H1 (cell line): ENCODE data around the gene GNG4. TPM values are rescaled to one million over a fixed set of nuclear protein-coding genes. Genes with fewer than 3 reads are reported as not detected.
A peak's percentile ranks its signal among the peaks of the same experiment; 100 is the strongest.

ENCODE experiments used
- BACH1 ChIP-seq: IDR thresholded peaks from 2 replicates; pipeline ENCODE4 v1.6.1; 2012; ENCODE audit warnings: low read length, improper control_type of control experiment
- BCL11A ChIP-seq, 2 experiments: IDR thresholded peaks; one replicate each; pipeline ENCODE4 v1.6.1; 2011; ENCODE audit warnings: low read depth in 2 of 2, low read length in 2 of 2, mild to moderate bottlenecking in 2 of 2
- BRCA1 ChIP-seq: IDR thresholded peaks from 2 replicates; pipeline ENCODE4 v1.6.1; 2012; ENCODE audit warnings: low read depth, low read length, improper control_type of control experiment
- CBX5 ChIP-seq: fragments of 300-800, 300-1000 bp; sonication (generic); IDR thresholded peaks from 2 replicates; pipeline ENCODE4 v1.7.1; 2016; ENCODE audit warnings: antibody characterized with exemption, low read length, low read depth
- CEBPB ChIP-seq: IDR thresholded peaks from 2 replicates; pipeline ENCODE4 v1.6.1; 2012; ENCODE audit warnings: low read depth, low read length
- CHD1 ChIP-seq: IDR thresholded peaks from 2 replicates; pipeline ENCODE4 v1.6.1; 2012; ENCODE audit warnings: low read depth, low read length, improper control_type of control experiment
- CHD2 ChIP-seq: IDR thresholded peaks from 2 replicates; pipeline ENCODE4 v1.6.1; 2012; ENCODE audit warnings: low read length, improper control_type of control experiment
- CTBP2 ChIP-seq: IDR thresholded peaks from 2 replicates; pipeline ENCODE4 v1.7.0; 2011; ENCODE audit warnings: borderline replicate concordance, mild to moderate bottlenecking, moderate library complexity, mixed read lengths, low read length; ENCODE audit not compliant: insufficient read depth, insufficient read length
- EGR1 ChIP-seq: IDR thresholded peaks from 2 replicates; pipeline ENCODE4 v1.6.1; 2011; ENCODE audit warnings: low read depth, low read length, borderline replicate concordance
- HDAC6 ChIP-seq: IDR thresholded peaks from one replicate; pipeline ENCODE4 v1.7.1; 2012; ENCODE audit warnings: low read depth, mild to moderate bottlenecking, inconsistent platforms, low read length, moderate library complexity
- JUND ChIP-seq: IDR thresholded peaks from 2 replicates; pipeline ENCODE4 v1.6.1; 2011; ENCODE audit warnings: mild to moderate bottlenecking, improper control_type of control experiment, low read length
- KDM1A ChIP-seq: fragments of 200-600, 300-600 bp; sonication (generic); IDR thresholded peaks from 2 replicates; pipeline ENCODE4 v1.7.1; 2016; ENCODE audit warnings: mild to moderate bottlenecking, low read length, borderline replicate concordance
- NANOG ChIP-seq: IDR thresholded peaks from 2 replicates; pipeline ENCODE4 v1.6.1; 2011; ENCODE audit warnings: low read length, low read depth, mild to moderate bottlenecking, inconsistent platforms; ENCODE audit not compliant: insufficient read depth, poor library complexity, severe bottlenecking
- RNF2 ChIP-seq: fragments of 200-900, 300-1000 bp; sonication (generic); IDR thresholded peaks from 2 replicates; pipeline ENCODE4 v1.7.1; 2016; ENCODE audit warnings: borderline replicate concordance, low read depth, mild to moderate bottlenecking, antibody characterized with exemption, low read length; ENCODE audit not compliant: poor library complexity, severe bottlenecking; ENCODE audit errors: missing control alignments
- RXRA ChIP-seq: IDR thresholded peaks from 2 replicates; pipeline ENCODE4 v1.6.1; 2011; ENCODE audit warnings: low read depth, mild to moderate bottlenecking, low read length, moderate library complexity; ENCODE audit not compliant: insufficient read depth
- SIRT6 ChIP-seq: IDR thresholded peaks from one replicate; pipeline ENCODE4 v1.7.1; 2012; ENCODE audit warnings: low read length, inconsistent platforms
- SP1 ChIP-seq: IDR thresholded peaks from 2 replicates; pipeline ENCODE4 v1.6.1; 2011; ENCODE audit warnings: low read depth, low read length
- SP4 ChIP-seq: IDR thresholded peaks from 2 replicates; pipeline ENCODE4 v1.6.1; 2012; ENCODE audit warnings: low read length, inconsistent platforms
- TAF1 ChIP-seq: IDR thresholded peaks from 2 replicates; pipeline ENCODE4 v1.6.1; 2011; ENCODE audit warnings: mild to moderate bottlenecking, low read depth, low read length
- TBP ChIP-seq: IDR thresholded peaks from 2 replicates; pipeline ENCODE4 v1.6.1; 2011; ENCODE audit warnings: low read depth, low read length, improper control_type of control experiment
- TEAD4 ChIP-seq: IDR thresholded peaks from 2 replicates; pipeline ENCODE4 v1.6.1; 2012; ENCODE audit warnings: low read depth, low read length, inconsistent platforms, mixed read lengths
- polyA plus RNA-seq, 7 experiments: library from polyadenylated mRNA; depleted of rRNA in 3 of 7; stranded (reverse) in 5 of 7; unstranded in 2 of 7; fragments of >200 nt in 5 of 7; fragments of 200-250 nt in 2 of 7; gene quantifications; 1 replicate in 5 of 7; 2 replicates in 1 of 7; 4 replicates in 1 of 7; pipeline versions ENCODE4 v1.2.1 to v1.2.3, GENCODE V29; 2011 to 2013; ENCODE audit warnings: missing spikeins in 2 of 7, mixed read lengths in 2 of 7
- total RNA-seq: library from RNA; stranded (reverse); fragmentation: NEBNext Ultra II Directional; extraction: Animal tissue kit (Norgen Biotek cat#: 25700); gene quantifications from 2 replicates; pipeline ENCODE4 v1.2.1, GENCODE V29; 2021
- TF ChIP-seq, protein P1 (sequence below), 3 experiments: IDR thresholded peaks; 1 replicate in 2 of 3; 2 replicates in 1 of 3; pipeline versions ENCODE4 v1.5.1 to v1.6.1; 2011; ENCODE audit warnings: low read length in 3 of 3, mild to moderate bottlenecking in 3 of 3, inconsistent platforms in 2 of 3, low read depth in 1 of 3, moderate library complexity in 1 of 3; ENCODE audit not compliant: insufficient read depth in 1 of 3; ENCODE audit errors: control extremely low read depth in 1 of 3
- TF ChIP-seq, protein P2 (sequence below): IDR thresholded peaks from 2 replicates; pipeline ENCODE4 v1.6.1; 2011; ENCODE audit warnings: low read length, improper control_type of control experiment

Gene GNG4
- total and polyA plus RNA-seq, 2 of the 8 experiments (the other 6 are each of a cell fraction or from before 2014, with no cell fraction given), result 95.5 to 96.8 TPM

DNA sequence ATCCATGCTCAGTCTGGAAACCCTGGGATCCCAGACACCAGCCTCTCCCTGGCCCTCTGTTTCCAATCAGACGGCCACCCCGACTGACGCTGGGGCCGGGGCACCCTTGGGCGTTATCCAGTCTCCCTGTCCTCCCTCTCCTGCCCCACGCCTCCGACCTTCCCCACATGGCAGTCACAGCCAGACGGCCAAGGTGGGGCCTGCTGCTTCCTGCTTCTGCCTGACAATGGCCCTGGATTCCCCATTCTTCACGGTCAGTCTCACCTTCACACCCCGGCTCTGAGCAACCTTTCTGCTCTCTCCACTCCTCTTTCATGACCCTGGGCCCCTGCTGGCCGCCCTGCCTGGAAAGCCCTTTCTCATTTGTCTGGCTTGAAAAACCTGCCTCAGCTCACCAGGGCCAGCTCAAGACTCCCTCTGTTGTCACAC, 6.6 kb downstream of the GNG4 start (continued):
- TF ChIP-seq, protein P1, sequence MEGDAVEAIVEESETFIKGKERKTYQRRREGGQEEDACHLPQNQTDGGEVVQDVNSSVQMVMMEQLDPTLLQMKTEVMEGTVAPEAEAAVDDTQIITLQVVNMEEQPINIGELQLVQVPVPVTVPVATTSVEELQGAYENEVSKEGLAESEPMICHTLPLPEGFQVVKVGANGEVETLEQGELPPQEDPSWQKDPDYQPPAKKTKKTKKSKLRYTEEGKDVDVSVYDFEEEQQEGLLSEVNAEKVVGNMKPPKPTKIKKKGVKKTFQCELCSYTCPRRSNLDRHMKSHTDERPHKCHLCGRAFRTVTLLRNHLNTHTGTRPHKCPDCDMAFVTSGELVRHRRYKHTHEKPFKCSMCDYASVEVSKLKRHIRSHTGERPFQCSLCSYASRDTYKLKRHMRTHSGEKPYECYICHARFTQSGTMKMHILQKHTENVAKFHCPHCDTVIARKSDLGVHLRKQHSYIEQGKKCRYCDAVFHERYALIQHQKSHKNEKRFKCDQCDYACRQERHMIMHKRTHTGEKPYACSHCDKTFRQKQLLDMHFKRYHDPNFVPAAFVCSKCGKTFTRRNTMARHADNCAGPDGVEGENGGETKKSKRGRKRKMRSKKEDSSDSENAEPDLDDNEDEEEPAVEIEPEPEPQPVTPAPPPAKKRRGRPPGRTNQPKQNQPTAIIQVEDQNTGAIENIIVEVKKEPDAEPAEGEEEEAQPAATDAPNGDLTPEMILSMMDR (IDR thresholded peaks at IDR 0.05; ENCODE audit: control extremely low read depth in 1 of 3, insufficient read depth in 1 of 3, low read depth in 1 of 3, low read length in 3 of 3), result no peak
- TF ChIP-seq JUND, result no peak
- no peak for TF ChIP-seq NANOG
- no peak for TF ChIP-seq CBX5
- no peak for TF ChIP-seq KDM1A
- no peak for TF ChIP-seq HDAC6
- TF ChIP-seq CEBPB, result no peak
- TF ChIP-seq SIRT6, result no peak
- peak; percentile 44; the same call in 1 of the 2 replicates for TF ChIP-seq TAF1
- no peak for TF ChIP-seq SP4
- no peak for TF ChIP-seq CHD1
- no peak for TF ChIP-seq EGR1
- TF ChIP-seq CTBP2, result no peak
- TF ChIP-seq TBP, result peak; percentile 69
- no peak for TF ChIP-seq SP1
- no peak for TF ChIP-seq BACH1
- TF ChIP-seq RNF2, result no peak
- TF ChIP-seq BCL11A (IDR thresholded peaks at IDR 0.05; ENCODE audit: low read depth in 2 of 2, low read length in 2 of 2), result no peak
- TF ChIP-seq RXRA, result no peak
- TF ChIP-seq, protein P2, sequence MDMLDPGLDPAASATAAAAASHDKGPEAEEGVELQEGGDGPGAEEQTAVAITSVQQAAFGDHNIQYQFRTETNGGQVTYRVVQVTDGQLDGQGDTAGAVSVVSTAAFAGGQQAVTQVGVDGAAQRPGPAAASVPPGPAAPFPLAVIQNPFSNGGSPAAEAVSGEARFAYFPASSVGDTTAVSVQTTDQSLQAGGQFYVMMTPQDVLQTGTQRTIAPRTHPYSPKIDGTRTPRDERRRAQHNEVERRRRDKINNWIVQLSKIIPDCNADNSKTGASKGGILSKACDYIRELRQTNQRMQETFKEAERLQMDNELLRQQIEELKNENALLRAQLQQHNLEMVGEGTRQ, result no peak
- TF ChIP-seq BRCA1, result no peak
- no peak for TF ChIP-seq CHD2
- TF ChIP-seq TEAD4, result no peak
